Thyroid gland (tissue), 4 donors: ENCODE data around the gene NECTIN2.

ENCODE experiments used
- POLR2A ChIP-seq, 2 donors: fragments of 450-650 bp; IDR thresholded peaks; one replicate each; pipeline ENCODE4 v1.6.1; 2017; ENCODE audit warnings: antibody characterized with exemption in 2 of 2, mild to moderate bottlenecking in 2 of 2, moderate library complexity in 1 of 2
- TF ChIP-seq, protein P1 (sequence below), 6 experiments: fragments of 200-600 bp in 3 of 6; fragments of 450-650 bp in 3 of 6; sonication (generic) in 3 of 6; IDR thresholded peaks; one replicate each; pipeline ENCODE4 v1.5.1; 2016 to 2019; ENCODE audit warnings: antibody characterized with exemption in 6 of 6, mild to moderate bottlenecking in 2 of 6, inconsistent platforms in 1 of 6, moderate library complexity in 1 of 6

DNA sequence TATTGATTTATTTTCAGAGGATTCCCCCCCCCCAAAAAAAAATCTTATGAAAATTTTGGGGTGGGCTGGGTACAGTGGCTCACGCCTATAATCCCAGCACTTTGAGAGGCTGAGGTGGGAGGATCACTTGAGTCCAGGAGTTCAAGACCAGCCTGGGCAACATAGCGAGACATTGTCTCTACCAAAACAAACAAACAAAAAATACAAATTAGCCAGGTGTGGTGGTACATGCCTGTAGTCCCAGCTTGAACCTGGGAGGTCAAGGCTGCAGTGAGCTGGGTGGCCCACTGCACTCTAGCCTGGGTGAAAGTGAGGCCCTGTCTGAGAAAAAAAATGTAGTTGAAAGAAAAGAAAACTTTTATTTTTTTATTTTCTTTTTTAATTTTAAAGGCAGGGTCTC, 17.9 kb downstream of the NECTIN2 start:
- TF ChIP-seq, protein P1, sequence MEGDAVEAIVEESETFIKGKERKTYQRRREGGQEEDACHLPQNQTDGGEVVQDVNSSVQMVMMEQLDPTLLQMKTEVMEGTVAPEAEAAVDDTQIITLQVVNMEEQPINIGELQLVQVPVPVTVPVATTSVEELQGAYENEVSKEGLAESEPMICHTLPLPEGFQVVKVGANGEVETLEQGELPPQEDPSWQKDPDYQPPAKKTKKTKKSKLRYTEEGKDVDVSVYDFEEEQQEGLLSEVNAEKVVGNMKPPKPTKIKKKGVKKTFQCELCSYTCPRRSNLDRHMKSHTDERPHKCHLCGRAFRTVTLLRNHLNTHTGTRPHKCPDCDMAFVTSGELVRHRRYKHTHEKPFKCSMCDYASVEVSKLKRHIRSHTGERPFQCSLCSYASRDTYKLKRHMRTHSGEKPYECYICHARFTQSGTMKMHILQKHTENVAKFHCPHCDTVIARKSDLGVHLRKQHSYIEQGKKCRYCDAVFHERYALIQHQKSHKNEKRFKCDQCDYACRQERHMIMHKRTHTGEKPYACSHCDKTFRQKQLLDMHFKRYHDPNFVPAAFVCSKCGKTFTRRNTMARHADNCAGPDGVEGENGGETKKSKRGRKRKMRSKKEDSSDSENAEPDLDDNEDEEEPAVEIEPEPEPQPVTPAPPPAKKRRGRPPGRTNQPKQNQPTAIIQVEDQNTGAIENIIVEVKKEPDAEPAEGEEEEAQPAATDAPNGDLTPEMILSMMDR (IDR thresholded peaks at IDR 0.05): no peak
- no peak for TF ChIP-seq POLR2A (IDR thresholded peaks at IDR 0.05)
